K562 (cell line): ENCODE results near the gene SORCS1. TPM values are rescaled to one million over a fixed set of nuclear protein-coding genes. Genes with fewer than 3 reads are reported as not detected.

ENCODE experiments used
- ATAC-seq: fragments of 200-7000 bp; cut with Tn5 transposase; 3 replicates; pipeline ENCODE4 v1.9.1; 2020; ENCODE audit warnings: moderate library complexity
- BruUV-seq: library from RNA; stranded (reverse); fragments of 400-500 nt; replicated peaks from 2 replicates; lab custom pipeline; 2021; lab: Mats Ljungman, UMichigan
- CTCF ChIA-PET: fragments of 300-600 bp; formaldehyde crosslinking; extraction: SDS; loops from one replicate; lab custom pipeline; 2021; ENCODE audit warnings: low intra/inter-chr PET ratio; lab: Yijun Ruan, JAX
- POLR2A ChIA-PET: fragments of 300-600, 350-650 bp; sonication (Branson Sonifier 250); formaldehyde crosslinking; extraction: SDS; loops from one replicate; lab custom pipeline; 2021; ENCODE audit warnings: antibody characterized with exemption, inconsistent platforms; lab: Yijun Ruan, JAX
- DNase-seq, 4 experiments: peaks; one replicate each; pipeline versions ENCODE4 v3.0.0 to v3.0.0-alpha.2; 2011 to 2018; ENCODE audit warnings: low spot score in 3 of 4, mixed read lengths in 3 of 4; ENCODE audit errors: extremely low read depth in 1 of 4
- FAIRE-seq: peaks from 2 replicates; lab custom pipeline; 2011; peaks lifted over from hg19 to GRCh38; lab: Jason Lieb, UNC
- H2AFZ ChIP-seq: 2 replicates; pipeline ENCODE4 v1.6.0; 2011; ENCODE audit warnings: low read depth, low read length, control low read depth, inconsistent platforms
- H3K27ac ChIP-seq: fragments of 200-600 bp; 3 replicates; pipeline ENCODE4 v1.8.0; 2011; ENCODE audit warnings: low read depth, mild to moderate bottlenecking, control low read depth, inconsistent platforms, low read length, moderate library complexity, mixed read lengths; ENCODE audit errors: extremely low read depth
- H3K27me3 ChIP-seq, 2 experiments: fragments of 300-600 bp in 1 of 2; 2 replicates in 1 of 2; 3 replicates in 1 of 2; pipeline versions ENCODE4 v1.6.0 to v1.8.0; 2011; ENCODE audit warnings: inconsistent platforms in 2 of 2, low read length in 2 of 2, mild to moderate bottlenecking in 1 of 2, mixed read lengths in 1 of 2, moderate library complexity in 1 of 2; ENCODE audit not compliant: control insufficient read depth in 2 of 2, insufficient read depth in 2 of 2
- H3K36me3 ChIP-seq: fragments of 300-600 bp; 3 replicates; pipeline ENCODE4 v1.8.0; 2011; ENCODE audit warnings: mild to moderate bottlenecking, low read length, inconsistent platforms; ENCODE audit not compliant: control insufficient read depth, insufficient read depth
- H3K4me1 ChIP-seq, 2 experiments: fragments of 200-600 bp in 1 of 2; replicated peaks in 1 of 2; 2 replicates in 1 of 2; 3 replicates in 1 of 2; pipeline versions ENCODE4 v1.5.1 to v1.8.0; 2011; ENCODE audit warnings: inconsistent platforms in 2 of 2, low read length in 2 of 2, mild to moderate bottlenecking in 1 of 2, mixed read lengths in 1 of 2, moderate library complexity in 1 of 2; ENCODE audit not compliant: control insufficient read depth in 2 of 2, insufficient read depth in 2 of 2
- H3K4me2 ChIP-seq: 2 replicates; pipeline ENCODE4 v1.6.1; 2011; ENCODE audit warnings: low read length, control low read depth, inconsistent platforms, mixed read lengths; ENCODE audit not compliant: insufficient read depth
- H3K4me3 ChIP-seq: fragments of 200-600 bp; sonication (generic), shearing (Covaris generic); 2 replicates; pipeline ENCODE4 v1.5.1; 2016; ENCODE audit warnings: control low read depth, inconsistent platforms
- H3K79me2 ChIP-seq: fragments of 200-600 bp; 3 replicates; pipeline ENCODE4 v1.8.0; 2011; ENCODE audit warnings: low read length, inconsistent platforms; ENCODE audit not compliant: control insufficient read depth, insufficient read depth
- H3K9ac ChIP-seq, 2 experiments: 2 replicates each; pipeline versions ENCODE4 v1.6.0 to v1.6.1; 2011; ENCODE audit warnings: low read depth in 2 of 2, low read length in 2 of 2, control low read depth in 1 of 2, inconsistent platforms in 1 of 2, mild to moderate bottlenecking in 1 of 2, mixed read lengths in 1 of 2; ENCODE audit not compliant: insufficient read depth in 1 of 2
- H3K9me1 ChIP-seq: one replicate; pipeline ENCODE4 v1.6.0; 2011; ENCODE audit warnings: inconsistent platforms, mild to moderate bottlenecking, low read length, moderate library complexity; ENCODE audit not compliant: control insufficient read depth, insufficient read depth
- H3K9me3 ChIP-seq: replicated peaks from 2 replicates; pipeline ENCODE4 v1.5.1; 2011; ENCODE audit warnings: low read depth, low read length, inconsistent platforms; ENCODE audit not compliant: control insufficient read depth, insufficient read depth
- H4K20me1 ChIP-seq: replicated peaks from 2 replicates; pipeline ENCODE4 v1.6.1; 2011; ENCODE audit warnings: low read length, inconsistent platforms, mixed read lengths; ENCODE audit not compliant: control insufficient read depth, insufficient read depth
- HMBOX1 ChIP-seq: sonication (generic); IDR thresholded peaks from 2 replicates; pipeline ENCODE4 v1.6.1; 2016
- SPI1 ChIP-seq: IDR thresholded peaks from 2 replicates; pipeline ENCODE4 v1.6.1; 2011; ENCODE audit warnings: low read depth, low read length, control low read depth, borderline replicate concordance
- ZNF830 ChIP-seq: fragments of 250-450 bp; sonication (Bioruptor Pico); IDR thresholded peaks from 2 replicates; pipeline ENCODE4 v1.5.0; 2021; ENCODE audit warnings: mild to moderate bottlenecking
- in situ Hi-C: fragments of 300-500 bp; cut with MboI; formaldehyde crosslinking; loops from 4 replicates; pipeline ENCODE4 v1.15.0; 2018; ENCODE audit warnings: inconsistent platforms, mixed read lengths
- intact Hi-C: fragments of 100-400 bp; cut with micrococcal nuclease; formaldehyde crosslinking; loops from 2 replicates; pipeline ENCODE4 v1.14.2; 2022
- polyA plus RNA-seq, 8 experiments: library from polyadenylated mRNA; depleted of rRNA in 4 of 8; stranded (reverse) in 5 of 8; unstranded in 3 of 8; fragments of >200 nt; fragmentation: Nextera tagmentation in 2 of 8; fragmentation: Illumina TruSeq in 1 of 8; extraction: Ambion mirVana in 2 of 8; extraction: Trizol in 1 of 8; gene quantifications; 2 replicates each; pipeline versions ENCODE4 v1.2.1 to v1.2.3, GENCODE V29; 2011 to 2014; ENCODE audit warnings: inconsistent platforms in 1 of 8, missing spikeins in 1 of 8
- total RNA-seq, 7 experiments: library from RNA; depleted of rRNA in 6 of 7; stranded (reverse); fragments of >200 nt in 6 of 7; fragmentation: Illumina TruSeq in 2 of 7; extraction: Trizol in 2 of 7; gene quantifications; 2 replicates each; pipeline versions ENCODE4 v1.2.1 to v1.2.3, GENCODE V29; 2011 to 2021; ENCODE audit warnings: low replicate concordance in 1 of 7
- TF ChIP-seq, protein P1 (sequence below): IDR thresholded peaks from 2 replicates; pipeline ENCODE4 v1.6.1; 2011; ENCODE audit not compliant: insufficient read length; ENCODE audit errors: extremely low read depth

The SORCS1 gene
- total and polyA plus RNA-seq, 9 of the 15 experiments (the other 6 are each of a cell fraction or from before 2014, with no cell fraction given): 1.5 to 3.9 (median 2.7) TPM

GRCh38 chr10:106935978-106936451 lies 228.5 kb downstream of the SORCS1 start:
- ChIA-PET CTCF (no interaction called here), POLR2A (interaction anchor here (0.6 kb wide), 1 partner anchor 15 kb away, joined by 3 read pairs; no protein-coding TSS in a partner anchor)
- Histone ChIP-seq H3K9ac (no peak overlapping the region), H3K27me3 (no peaks in the 10 kb centered on the region), H3K9me3 (no peaks in the 10 kb centered on the region), H3K4me2 (no peak overlapping the region), H3K36me3 (no peaks in the 10 kb centered on the region), H2AFZ (no peak overlapping the region), H3K4me3 (no peak overlapping the region), H3K4me1 (peaks cover 0 to 3% of the 10 kb centered on the region in 2 experiments; a peak in 3 of 5 replicates), H3K79me2 (no peaks in the 10 kb centered on the region), H3K9me1 (no peaks in the 10 kb centered on the region), H3K27ac (no peak overlapping the region), H4K20me1 (no peaks in the 10 kb centered on the region)
- intact Hi-C loops (no loop called here), in situ Hi-C loops (no loop called here)
- FAIRE-seq (no peak), DNase-seq (no peak), ATAC-seq (no peak)
- no TSS peak for BruUV-seq
- no peak for TF ChIP-seq ZNF830 (CRISPR knock-in tag)
- 0 out of 2 replicates have a peak, but pooled peaks have one; percentile 29 for TF ChIP-seq HMBOX1
- TF ChIP-seq SPI1: peak; percentile 91
- TF ChIP-seq, protein P1, sequence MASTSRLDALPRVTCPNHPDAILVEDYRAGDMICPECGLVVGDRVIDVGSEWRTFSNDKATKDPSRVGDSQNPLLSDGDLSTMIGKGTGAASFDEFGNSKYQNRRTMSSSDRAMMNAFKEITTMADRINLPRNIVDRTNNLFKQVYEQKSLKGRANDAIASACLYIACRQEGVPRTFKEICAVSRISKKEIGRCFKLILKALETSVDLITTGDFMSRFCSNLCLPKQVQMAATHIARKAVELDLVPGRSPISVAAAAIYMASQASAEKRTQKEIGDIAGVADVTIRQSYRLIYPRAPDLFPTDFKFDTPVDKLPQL: no peak
